ENCODE data around the gene PTP4A1.
A peak's percentile ranks its signal among the peaks of the same experiment; 100 is the strongest.

The PTP4A1 gene

DNA sequence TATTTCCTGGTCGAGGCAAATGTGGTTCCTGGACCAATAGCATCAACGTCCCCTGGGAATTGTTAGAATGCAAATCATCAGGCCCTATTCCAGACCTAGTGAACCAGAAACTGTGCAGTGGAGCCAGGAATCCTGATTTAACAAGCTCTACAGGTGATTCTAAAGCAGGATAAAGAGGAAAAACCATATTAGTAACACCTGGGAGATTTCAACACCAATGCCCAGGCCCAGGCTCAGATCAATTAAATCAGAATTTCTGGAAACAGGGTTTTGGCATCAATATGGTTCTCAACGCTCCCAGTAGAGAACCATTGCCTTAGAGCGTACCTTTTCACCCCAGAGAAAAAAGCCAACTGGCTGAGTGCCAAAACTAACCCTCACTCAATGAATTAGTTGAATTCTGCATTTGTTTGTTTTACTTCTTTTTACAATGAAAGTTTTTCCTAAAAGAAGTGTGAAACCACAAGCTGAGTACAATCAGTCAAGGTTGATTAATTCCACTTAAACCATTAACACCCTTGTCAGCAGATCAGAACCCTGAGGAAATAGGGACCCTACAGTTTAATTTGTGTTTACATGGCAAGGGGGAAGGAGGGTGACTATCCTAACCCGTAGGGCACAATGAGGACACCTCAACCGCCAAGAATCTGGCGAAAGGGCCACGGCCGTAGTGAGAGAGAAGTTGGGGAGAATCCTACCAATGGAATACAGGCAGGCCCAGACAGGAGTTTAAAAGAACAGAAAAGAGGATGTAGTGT is 34.9 kb upstream of the PTP4A1 start:
- FAIRE-seq = peak; percentile 46

DNA sequence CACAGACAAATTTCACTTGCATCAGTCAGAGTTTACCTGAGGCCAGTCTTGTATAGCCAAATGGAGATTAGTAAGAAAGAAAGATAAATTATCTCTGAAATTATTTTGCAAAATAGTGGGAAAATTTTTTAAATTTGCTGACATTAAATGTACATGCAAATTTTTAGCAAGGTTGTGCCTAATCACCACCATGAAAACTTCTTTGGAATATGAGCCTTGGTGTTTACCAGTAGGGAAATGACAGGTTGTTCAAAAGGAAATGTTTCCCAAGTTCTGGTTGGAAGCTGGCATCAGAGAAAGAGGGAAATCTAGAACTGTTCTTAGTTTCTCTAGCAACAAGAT is 34.4 kb upstream of the PTP4A1 start:
- TF ChIP-seq POLR2AphosphoS5 (IDR thresholded peaks at IDR 0.05; ENCODE audit: low read depth, low read length) (no peak), POLR2A (IDR thresholded peaks at IDR 0.05; ENCODE audit: low read depth, low read length) (no peak), TAF1 (IDR thresholded peaks at IDR 0.05; ENCODE audit: borderline replicate concordance, low read depth, low read length) (no peak)
- FAIRE-seq = no peak
- DNase-seq (ENCODE audit: insufficient read length) = no peak

More for the DNA sequence above, 34.9 kb upstream of the PTP4A1 start:
- TF ChIP-seq POLR2A (IDR thresholded peaks at IDR 0.05; ENCODE audit: low read depth, low read length) (no peak), TAF1 (IDR thresholded peaks at IDR 0.05; ENCODE audit: borderline replicate concordance, low read depth, low read length) (no peak), POLR2AphosphoS5 (IDR thresholded peaks at IDR 0.05; ENCODE audit: low read depth, low read length) (no peak)
- no peak for DNase-seq (ENCODE audit: insufficient read length)

DNA sequence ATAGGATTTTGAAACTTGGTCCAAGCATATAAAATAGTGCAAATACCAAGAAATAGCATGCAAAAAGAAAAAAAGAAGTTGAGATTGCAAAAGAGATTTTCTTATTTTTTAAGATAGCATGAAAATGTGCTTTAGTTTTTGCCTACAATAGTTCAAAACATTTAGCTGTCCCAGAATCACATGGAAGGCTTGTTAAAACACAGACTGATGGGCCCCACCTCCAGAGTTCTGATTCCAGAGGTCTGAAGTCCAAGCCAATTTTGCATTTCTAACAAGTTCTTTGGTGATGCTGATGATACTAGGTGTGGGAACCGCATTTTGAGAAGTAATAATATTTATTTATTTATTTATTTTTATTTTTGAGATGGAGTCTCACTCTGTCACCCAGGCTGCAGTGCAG is 33.7 kb upstream of the PTP4A1 start:
- TF ChIP-seq POLR2A (IDR thresholded peaks at IDR 0.05; ENCODE audit: low read depth, low read length) = no peak
- no peak for TF ChIP-seq TAF1 (IDR thresholded peaks at IDR 0.05; ENCODE audit: borderline replicate concordance, low read depth, low read length)
- TF ChIP-seq POLR2AphosphoS5 (IDR thresholded peaks at IDR 0.05; ENCODE audit: low read depth, low read length) = no peak
- FAIRE-seq (no peak), DNase-seq (ENCODE audit: insufficient read length) (no peak)

DNA sequence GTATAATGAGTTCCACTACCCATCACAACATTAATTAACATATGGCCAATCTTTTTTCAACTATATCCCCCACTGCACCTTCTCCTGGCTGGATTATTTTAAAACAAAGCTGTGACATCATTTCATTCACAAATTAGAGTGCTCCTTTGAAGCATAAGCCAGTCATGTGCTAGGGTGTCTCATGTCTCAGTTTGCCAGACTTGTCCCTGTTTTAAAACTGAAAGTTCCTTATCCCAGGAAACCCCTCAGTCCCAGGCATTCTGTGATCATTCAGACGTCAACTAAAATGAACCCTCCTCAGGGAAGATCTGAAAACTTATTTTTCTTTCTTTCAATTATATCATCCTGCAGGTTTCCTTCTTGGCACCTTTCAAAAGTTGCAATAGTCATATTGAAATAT is 29.3 kb upstream of the PTP4A1 start:
- DNase-seq (ENCODE audit: insufficient read length) (no peak), FAIRE-seq (peak; percentile 42)
- TF ChIP-seq POLR2AphosphoS5 (IDR thresholded peaks at IDR 0.05; ENCODE audit: low read depth, low read length) = no peak
- no peak for TF ChIP-seq TAF1 (IDR thresholded peaks at IDR 0.05; ENCODE audit: borderline replicate concordance, low read depth, low read length)
- no peak for TF ChIP-seq POLR2A (IDR thresholded peaks at IDR 0.05; ENCODE audit: low read depth, low read length)

DNA sequence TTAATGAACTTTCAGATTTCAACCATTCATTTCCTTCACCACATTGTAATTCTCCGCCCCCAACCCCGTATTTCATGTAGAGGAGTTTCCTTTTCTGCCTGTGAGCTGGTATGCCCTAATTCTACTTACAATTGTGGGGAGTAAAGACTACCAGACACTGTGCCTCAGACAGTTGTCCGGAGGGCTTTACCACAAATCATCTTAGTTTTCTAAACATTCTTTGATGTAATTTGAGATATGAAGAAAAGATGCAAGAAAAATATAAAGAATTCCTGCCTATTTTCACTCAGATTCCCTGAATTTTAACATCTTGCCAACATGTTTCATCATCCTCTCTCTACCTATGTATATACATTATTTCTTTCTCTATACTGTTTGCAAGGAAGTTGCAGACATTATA is 28.3 kb upstream of the PTP4A1 start:
- FAIRE-seq = no peak
- no peak for DNase-seq (ENCODE audit: insufficient read length)
- no peak for TF ChIP-seq POLR2AphosphoS5 (IDR thresholded peaks at IDR 0.05; ENCODE audit: low read depth, low read length)
- TF ChIP-seq POLR2A (IDR thresholded peaks at IDR 0.05; ENCODE audit: low read depth, low read length) = no peak
- TF ChIP-seq TAF1 (IDR thresholded peaks at IDR 0.05; ENCODE audit: borderline replicate concordance, low read depth, low read length) = no peak

DNA sequence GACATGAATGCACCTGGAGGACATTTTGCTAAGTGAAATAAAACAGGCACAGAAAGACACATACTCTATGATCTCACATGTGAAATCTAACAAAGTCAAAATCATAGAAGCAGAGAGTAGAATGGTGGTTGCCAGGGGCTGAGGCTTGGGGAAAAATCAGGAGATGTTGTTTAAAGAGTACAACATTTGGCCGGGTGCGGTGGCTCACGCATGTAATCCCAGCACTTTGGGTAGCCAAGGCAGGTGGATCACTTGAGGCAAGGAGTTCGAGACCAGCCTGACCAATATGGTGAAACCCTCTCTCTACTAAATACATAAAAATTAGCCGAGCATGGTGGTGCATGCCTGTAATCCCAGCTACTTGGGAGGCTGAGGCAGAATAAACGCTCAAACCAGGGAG is 26.0 kb upstream of the PTP4A1 start:
- FAIRE-seq (no peak), DNase-seq (ENCODE audit: insufficient read length) (no peak)
- TF ChIP-seq POLR2AphosphoS5 (IDR thresholded peaks at IDR 0.05; ENCODE audit: low read depth, low read length) (no peak), TAF1 (IDR thresholded peaks at IDR 0.05; ENCODE audit: borderline replicate concordance, low read depth, low read length) (no peak), POLR2A (IDR thresholded peaks at IDR 0.05; ENCODE audit: low read depth, low read length) (no peak)

DNA sequence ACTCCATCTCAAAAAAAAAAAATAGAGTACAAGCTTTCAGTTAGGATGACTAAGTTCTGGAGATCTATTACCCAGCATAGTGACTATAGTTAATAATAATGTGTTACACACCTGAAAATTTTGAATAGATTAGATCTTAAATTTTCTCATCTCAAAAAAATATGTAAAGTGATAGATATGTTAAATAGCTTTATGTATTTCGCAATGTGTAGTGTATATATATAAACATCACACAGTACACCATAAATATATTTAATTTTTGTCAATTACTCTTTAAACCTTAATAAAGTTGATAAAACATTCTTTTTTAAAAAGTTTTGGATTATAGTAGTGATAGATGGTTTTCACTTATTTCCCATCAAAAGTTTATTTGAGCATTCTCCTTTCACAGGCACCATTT is 25.6 kb upstream of the PTP4A1 start:
- FAIRE-seq = no peak

DNA sequence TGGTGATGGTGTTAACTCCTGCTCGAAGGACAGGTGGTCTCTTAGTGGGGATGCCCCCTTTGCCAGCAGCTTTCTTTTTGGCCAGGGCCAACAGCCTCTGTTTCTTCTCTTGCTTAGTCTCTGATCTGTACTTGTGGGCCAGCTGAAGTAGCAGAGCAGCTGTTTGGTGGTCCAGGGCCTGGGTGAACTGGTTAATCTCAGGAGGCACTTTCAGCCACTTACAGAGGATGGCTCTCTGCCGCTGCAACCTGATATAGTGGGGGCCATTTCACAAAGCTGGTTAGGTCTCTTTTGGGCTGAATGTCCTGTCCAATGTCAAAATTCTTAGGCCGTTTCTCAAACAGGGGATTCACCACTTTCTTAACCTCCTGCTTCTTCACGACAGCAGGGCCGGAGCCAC is 23.2 kb upstream of the PTP4A1 start:
- TF ChIP-seq TAF1 (IDR thresholded peaks at IDR 0.05; ENCODE audit: borderline replicate concordance, low read depth, low read length) (no peak), POLR2AphosphoS5 (IDR thresholded peaks at IDR 0.05; ENCODE audit: low read depth, low read length) (no peak), POLR2A (IDR thresholded peaks at IDR 0.05; ENCODE audit: low read depth, low read length) (no peak)
- DNase-seq (ENCODE audit: insufficient read length) (no peak), FAIRE-seq (no peak)

More for the DNA sequence above, 25.6 kb upstream of the PTP4A1 start:
- no peak for DNase-seq (ENCODE audit: insufficient read length)
- TF ChIP-seq POLR2A (IDR thresholded peaks at IDR 0.05; ENCODE audit: low read depth, low read length) (no peak), POLR2AphosphoS5 (IDR thresholded peaks at IDR 0.05; ENCODE audit: low read depth, low read length) (no peak), TAF1 (IDR thresholded peaks at IDR 0.05; ENCODE audit: borderline replicate concordance, low read depth, low read length) (no peak)

DNA sequence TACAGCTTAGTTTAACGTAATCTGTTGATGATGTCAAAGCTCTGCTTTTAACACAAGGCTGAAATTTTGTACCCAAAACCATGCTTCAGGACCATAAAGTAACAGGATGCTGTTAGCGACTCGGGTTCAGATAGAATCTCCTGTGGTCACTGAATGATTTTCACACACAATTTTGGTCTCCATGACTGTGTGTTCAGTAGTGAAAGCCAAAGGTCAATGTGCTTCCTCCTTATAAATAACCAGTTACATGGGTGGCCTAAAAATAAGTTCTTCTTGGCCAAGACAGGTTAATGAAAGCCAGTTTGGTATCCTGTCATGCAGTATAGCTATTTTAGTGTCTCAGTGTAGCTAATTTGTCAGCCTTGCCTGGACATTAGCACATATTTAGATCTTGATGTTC is 19.1 kb upstream of the PTP4A1 start:
- TF ChIP-seq POLR2A (IDR thresholded peaks at IDR 0.05; ENCODE audit: low read depth, low read length) (no peak), POLR2AphosphoS5 (IDR thresholded peaks at IDR 0.05; ENCODE audit: low read depth, low read length) (no peak), TAF1 (IDR thresholded peaks at IDR 0.05; ENCODE audit: borderline replicate concordance, low read depth, low read length) (no peak)
- DNase-seq (ENCODE audit: insufficient read length) (peak; percentile 15), FAIRE-seq (peak; percentile 94)

DNA sequence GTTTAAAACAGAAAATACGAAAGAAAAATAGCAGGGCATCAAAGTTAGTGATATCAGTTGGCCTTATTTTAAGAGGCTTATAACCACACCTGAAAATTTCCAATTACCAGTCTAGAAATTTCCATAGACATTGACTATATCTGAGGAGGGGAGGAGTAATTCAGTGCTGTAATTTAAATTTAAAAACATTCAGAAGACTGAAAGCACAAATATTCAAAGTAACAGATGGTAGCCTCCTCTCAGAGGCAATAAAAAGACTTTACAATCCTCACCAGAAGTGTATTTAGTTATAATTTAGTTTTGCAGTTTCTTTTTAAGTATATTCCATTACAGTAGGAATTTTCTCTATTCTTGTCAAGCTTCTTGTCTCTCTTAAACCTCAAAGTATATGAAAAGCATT is 18.4 kb upstream of the PTP4A1 start:
- FAIRE-seq (no peak), DNase-seq (ENCODE audit: insufficient read length) (no peak)
- TF ChIP-seq POLR2A (IDR thresholded peaks at IDR 0.05; ENCODE audit: low read depth, low read length) (no peak), POLR2AphosphoS5 (IDR thresholded peaks at IDR 0.05; ENCODE audit: low read depth, low read length) (no peak), TAF1 (IDR thresholded peaks at IDR 0.05; ENCODE audit: borderline replicate concordance, low read depth, low read length) (no peak)

DNA sequence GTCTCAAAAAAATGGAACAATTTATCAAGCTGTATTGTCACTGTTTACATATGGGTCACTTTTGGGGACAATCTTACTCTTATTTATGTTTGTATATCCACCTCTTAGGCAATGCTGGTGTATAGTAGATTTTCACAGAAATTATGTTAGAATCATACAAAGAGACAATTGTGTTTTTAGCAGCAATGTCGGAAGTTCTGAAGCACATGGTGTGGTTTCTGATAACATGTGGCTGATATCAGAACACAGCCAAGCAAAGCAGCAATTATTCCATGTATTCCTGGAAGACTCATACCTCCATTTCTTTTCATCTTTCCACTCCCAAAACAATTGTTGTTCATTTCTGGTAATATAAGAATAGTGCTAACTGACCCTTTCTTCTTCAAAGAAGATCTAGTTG is 17.5 kb upstream of the PTP4A1 start:
- DNase-seq (ENCODE audit: insufficient read length) = no peak
- no peak for FAIRE-seq
- TF ChIP-seq POLR2A (IDR thresholded peaks at IDR 0.05; ENCODE audit: low read depth, low read length) (no peak), POLR2AphosphoS5 (IDR thresholded peaks at IDR 0.05; ENCODE audit: low read depth, low read length) (no peak), TAF1 (IDR thresholded peaks at IDR 0.05; ENCODE audit: borderline replicate concordance, low read depth, low read length) (no peak)

DNA sequence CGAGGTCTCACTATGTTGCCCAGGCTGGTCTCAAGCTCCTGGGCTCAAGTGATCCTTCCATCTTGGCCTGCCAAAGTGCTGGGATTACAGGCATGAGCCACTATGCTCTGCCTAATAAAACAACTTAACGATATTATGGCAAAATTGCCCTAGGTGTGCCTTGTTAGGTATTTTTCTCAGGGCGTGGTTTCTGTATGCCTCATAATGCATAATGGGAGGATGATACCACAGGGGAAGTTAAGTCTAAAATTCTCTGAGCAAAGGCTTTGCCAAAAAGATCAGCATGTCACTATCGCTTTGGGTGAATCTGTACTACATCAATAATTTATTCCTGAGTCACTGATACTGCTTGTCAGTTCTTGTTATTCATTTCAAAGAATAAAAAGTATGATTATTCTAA is 15.9 kb upstream of the PTP4A1 start:
- no peak for FAIRE-seq
- TF ChIP-seq POLR2A (IDR thresholded peaks at IDR 0.05; ENCODE audit: low read depth, low read length) = no peak
- no peak for TF ChIP-seq TAF1 (IDR thresholded peaks at IDR 0.05; ENCODE audit: borderline replicate concordance, low read depth, low read length)
- no peak for TF ChIP-seq POLR2AphosphoS5 (IDR thresholded peaks at IDR 0.05; ENCODE audit: low read depth, low read length)
- no peak for DNase-seq (ENCODE audit: insufficient read length)

Measured in GM12892 (cell line).